SKM-1 (cell line): ENCODE data around the gene TREX2.
"Not testable (repeated sequence)": the region's sequence is repeated elsewhere in the genome, so short reads cannot be mapped to it uniquely, and the experiment has no call there.

ENCODE experiments used
- DNase-seq: peaks from one replicate; lab custom pipeline; 2025; ENCODE audit not compliant: unreplicated experiment; lab: John Stamatoyannopoulos, UW

TREX2 gene

GRCh38 chrX:153410888-153411254 is 35.0 kb downstream of the TREX2 start:
- no peak for DNase-seq

DNA sequence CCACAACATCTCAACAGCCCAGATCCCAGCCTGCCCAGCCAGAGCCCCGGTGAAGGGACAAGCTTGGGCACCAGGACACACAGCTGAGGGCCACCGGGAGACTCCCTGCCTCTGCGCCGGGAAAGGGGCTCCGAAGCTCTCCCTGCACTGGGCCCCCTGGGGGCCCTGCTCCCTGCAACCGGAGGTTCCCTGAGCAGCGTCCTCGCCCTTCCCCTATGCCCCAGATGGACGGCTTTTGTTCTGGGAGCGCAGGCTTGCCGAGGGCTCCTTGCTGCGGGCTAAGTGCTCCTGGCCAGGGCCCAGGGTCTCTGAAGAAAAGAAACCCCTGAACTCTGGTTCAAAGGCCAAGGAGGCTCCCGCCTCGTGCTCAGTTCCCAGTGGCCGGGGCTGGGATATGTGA is 35.5 kb downstream of the TREX2 start:
- no peak for DNase-seq

DNA sequence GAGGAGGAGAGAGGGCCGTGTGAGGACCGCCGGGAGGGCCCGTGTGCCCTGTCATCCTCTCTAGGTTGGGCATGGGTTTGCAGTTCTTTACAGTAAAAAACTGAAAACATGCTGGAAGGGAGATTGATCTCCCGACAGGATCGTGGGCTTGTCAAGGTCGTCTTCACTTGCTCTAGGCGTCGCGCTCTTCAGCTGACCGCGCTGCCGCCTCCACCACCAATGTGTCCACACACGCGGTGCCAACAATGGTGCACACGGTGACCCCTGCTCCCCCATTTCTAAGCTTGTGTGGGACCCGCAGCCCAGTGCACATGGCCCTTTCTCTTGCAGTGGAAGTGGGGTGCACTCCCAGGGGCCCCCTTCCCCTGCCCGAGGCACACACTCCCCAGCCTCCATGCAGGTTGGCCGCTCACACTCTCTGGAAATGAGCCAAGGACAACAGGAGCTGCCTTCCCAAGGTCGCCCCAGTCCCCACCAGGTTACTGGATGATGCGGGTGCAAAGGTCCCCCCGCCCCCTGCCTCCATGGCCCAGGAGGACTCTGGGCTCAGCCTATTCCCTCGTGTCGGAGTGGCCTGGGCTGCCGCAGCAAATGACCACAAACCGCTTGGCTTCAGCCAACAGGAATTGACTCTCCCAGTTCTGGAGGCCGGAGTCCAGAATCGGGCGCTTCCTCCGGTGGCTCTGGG is 36.3 kb downstream of the TREX2 start:
- no peak for DNase-seq

GRCh38 chrX:153408871-153409351 is 36.9 kb downstream of the TREX2 start:
- no peak for DNase-seq

DNA sequence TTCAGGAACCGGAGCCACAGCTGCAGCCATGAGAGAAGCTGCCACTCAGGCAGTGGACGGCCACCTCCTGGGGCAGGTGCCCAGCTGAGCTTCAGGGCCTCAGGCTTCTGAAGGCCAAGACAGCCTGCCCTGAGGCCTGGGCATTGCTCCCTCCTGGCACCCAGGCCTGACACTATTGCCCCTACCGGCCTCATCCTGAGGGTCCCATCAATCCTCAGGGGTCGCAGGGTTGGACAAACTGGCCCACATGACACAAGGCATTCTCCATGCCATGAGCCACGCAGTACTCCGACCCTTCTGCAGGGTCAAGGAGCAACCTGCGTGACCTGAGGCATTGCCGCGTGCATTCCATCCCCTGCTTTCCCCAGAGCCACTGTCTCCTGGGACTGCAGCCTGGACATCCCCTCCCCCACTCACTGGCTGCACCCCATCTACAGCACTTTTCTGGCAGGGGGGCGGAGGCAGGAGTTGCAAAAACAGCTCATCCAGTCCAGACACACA is 37.6 kb downstream of the TREX2 start:
- DNase-seq: no peak

DNA sequence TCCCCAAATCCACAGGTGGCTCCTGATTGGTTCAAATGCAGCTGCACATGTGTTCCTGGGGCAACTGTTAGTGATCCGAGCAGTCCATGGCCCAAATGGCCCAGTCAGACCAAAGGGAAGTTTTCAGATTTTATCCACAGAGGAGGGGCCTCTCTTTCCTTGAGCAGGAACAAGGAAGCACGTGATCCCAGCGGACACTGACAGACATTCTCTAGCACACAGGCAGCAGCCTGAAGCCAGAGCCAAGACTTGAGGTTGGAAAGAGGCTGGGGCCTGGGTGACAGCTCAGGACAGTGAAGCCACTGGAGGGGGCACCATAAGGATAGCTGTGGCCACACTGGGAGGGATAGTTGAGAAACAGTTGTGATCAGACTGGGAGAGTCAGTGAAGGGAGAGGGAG is 38.1 kb downstream of the TREX2 start:
- DNase-seq: no peak

- DNase-seq: no peak
These were observed 39.0 kb downstream of the TREX2 start for GRCh38 chrX:153406903-153407302.

- no peak for DNase-seq
These were observed 39.8 kb downstream of the TREX2 start for GRCh38 chrX:153406011-153406410.

GRCh38 chrX:153405426-153405825 is 40.4 kb downstream of the TREX2 start:
- DNase-seq: no peak

- not testable (repeated sequence) for DNase-seq
These were observed 41.5 kb downstream of the TREX2 start for GRCh38 chrX:153404333-153404732.

- no peak for DNase-seq
These were observed 44.6 kb downstream of the TREX2 start, which contains the start of gene PNMA6E for GRCh38 chrX:153401133-153401764. TSS of gene PNMA6E (minus strand) at chrX:153401350. CDS start at chrX:153398849, 2,501 bp downstream.

GRCh38 chrX:153400146-153401132 is 45.4 kb downstream of the TREX2 start:
- DNase-seq: peak; percentile 38

GRCh38 chrX:153398275-153398960 is 47.4 kb downstream of the TREX2 start:
- no peak for DNase-seq

DNA sequence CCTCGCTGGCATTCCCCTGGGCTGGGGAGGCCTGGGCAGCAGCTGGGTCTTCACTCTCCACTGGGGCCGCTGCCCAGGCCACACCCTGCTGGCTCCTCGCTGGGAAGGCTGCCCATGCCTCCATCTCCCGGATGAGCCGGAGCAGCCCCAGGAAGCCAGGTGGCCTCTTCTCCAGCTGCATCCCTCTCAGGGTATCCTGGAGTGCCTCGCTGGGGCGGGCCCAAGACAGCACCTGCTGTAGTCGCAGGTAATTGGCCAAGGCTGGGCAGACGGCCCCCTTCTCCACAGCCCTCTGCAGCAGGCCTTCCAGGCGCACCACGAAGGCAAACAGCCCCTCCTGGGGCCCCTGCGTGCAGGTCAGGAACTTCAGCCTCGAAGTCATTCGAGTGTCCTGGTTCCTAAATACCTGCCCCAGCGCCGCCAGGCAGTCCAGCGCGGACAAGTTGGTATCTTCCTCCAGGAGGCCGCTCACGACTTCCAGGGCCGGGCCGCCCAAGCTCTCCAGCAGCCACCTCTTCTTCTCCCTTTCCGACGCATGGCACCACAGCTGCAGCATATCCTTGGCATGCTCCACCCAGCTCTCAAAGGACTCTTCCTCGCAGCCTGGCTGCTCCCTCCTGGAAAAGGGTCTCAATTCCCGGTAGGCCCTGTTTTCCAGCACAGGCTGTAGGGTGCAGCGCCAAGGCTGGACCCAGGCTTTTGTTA is 48.4 kb downstream of the TREX2 start:
- no peak for DNase-seq

- DNase-seq: no peak
These were observed 49.3 kb downstream of the TREX2 start for GRCh38 chrX:153396320-153397195.

GRCh38 chrX:153395613-153396319 is 50.1 kb downstream of the TREX2 start:
- DNase-seq: no peak

DNA sequence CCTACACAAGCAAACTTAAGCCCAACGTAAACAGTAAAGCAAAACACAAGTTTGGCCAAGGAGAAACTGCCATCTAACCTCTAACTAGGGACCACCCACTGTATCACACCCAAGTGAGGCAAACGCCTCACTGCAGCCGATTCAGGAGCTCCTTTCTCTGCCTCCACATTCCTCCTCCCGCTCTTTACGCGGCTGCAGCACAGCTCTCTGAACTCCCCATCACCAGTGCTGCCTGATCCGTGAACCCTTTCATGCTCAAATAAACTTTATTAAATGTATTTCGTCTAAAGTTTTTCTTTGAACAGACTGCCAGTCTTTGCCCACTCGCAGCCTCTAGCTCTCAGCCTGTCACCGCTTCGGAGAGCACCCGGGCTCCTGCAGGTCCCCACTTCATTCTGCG is 51.2 kb downstream of the TREX2 start:
- DNase-seq: no peak
